HFFc6 (cell line): Measurements from ENCODE around the gene MYH4. TPM values are rescaled to one million over a fixed set of nuclear protein-coding genes. Genes with fewer than 3 reads are reported as not detected.

ENCODE experiments used
- DNase-seq: peaks from one replicate; pipeline ENCODE4 v3.0.0-alpha.2; 2018
- H3K27ac Mint-ChIP-seq: 2 replicates; pipeline ENCODE4 v1.8.0; 2020; ENCODE audit warnings: mild to moderate bottlenecking, mixed read lengths
- H3K27me3 Mint-ChIP-seq: 2 replicates; pipeline ENCODE4 v1.8.0; 2021; ENCODE audit warnings: mild to moderate bottlenecking, moderate library complexity, mixed read lengths; ENCODE audit not compliant: insufficient read depth
- H3K36me3 Mint-ChIP-seq: 2 replicates; pipeline ENCODE4 v1.8.0; 2021; ENCODE audit warnings: low read depth, mixed read lengths
- H3K4me1 Mint-ChIP-seq: 2 replicates; pipeline ENCODE4 v1.8.0; 2020; ENCODE audit warnings: low read depth, mixed read lengths
- H3K4me3 Mint-ChIP-seq: 2 replicates; pipeline ENCODE4 v1.8.0; 2020; ENCODE audit warnings: mild to moderate bottlenecking, moderate library complexity, mixed read lengths
- H3K9me3 Mint-ChIP-seq: 2 replicates; pipeline ENCODE4 v1.8.0; 2020; ENCODE audit warnings: mild to moderate bottlenecking, mixed read lengths
- CTCF ChIP-seq: fragments of 200-600 bp; sonication (generic); IDR thresholded peaks from 2 replicates; pipeline ENCODE4 v1.5.0; 2021; ENCODE audit warnings: antibody characterized with exemption, mild to moderate bottlenecking
- total RNA-seq, 6 experiments: library from RNA; stranded (reverse); fragmentation: NEBNext Ultra II Directional; extraction: Animal tissue kit (Norgen Biotek cat#: 25700); gene quantifications; 2 replicates in 1 of 6; 3 replicates in 5 of 6; pipeline ENCODE4 v1.2.3, GENCODE V29; 2021

MYH4 gene
- total RNA-seq, 6 experiments from 2014 or later = not detected

GRCh38 chr17:10403589-10403988 is 65.8 kb downstream of the MYH4 start:
- Mint-ChIP-seq H3K4me1 (no peaks in the 10 kb centered on the region), H3K27me3 (peaks cover 17% of the 10 kb centered on the region; the same call in 1 of the 2 replicates), H3K9me3 (peaks cover 9% of the 10 kb centered on the region), H3K27ac (no peak overlapping the region), H3K4me3 (no peak overlapping the region), H3K36me3 (no peaks in the 10 kb centered on the region)
- no peak for TF ChIP-seq CTCF
- DNase-seq = no peak

- TF ChIP-seq CTCF = no peak
- no peak overlapping the region for H3K27ac Mint-ChIP-seq
- H3K27me3 Mint-ChIP-seq = peaks cover 20% of the 10 kb centered on the region; the same call in 1 of the 2 replicates
- H3K9me3 Mint-ChIP-seq = peaks cover 5% of the 10 kb centered on the region
- no peaks in the 10 kb centered on the region for H3K4me1 Mint-ChIP-seq
- DNase-seq = no peak
- no peak overlapping the region for H3K4me3 Mint-ChIP-seq
- no peaks in the 10 kb centered on the region; the same call in 1 of the 2 replicates for H3K36me3 Mint-ChIP-seq
These were observed 71.0 kb downstream of the MYH4 start for GRCh38 chr17:10398352-10398751.

GRCh38 chr17:10396524-10397163 is 72.7 kb downstream of the MYH4 start:
- H3K4me1 Mint-ChIP-seq = no peaks in the 10 kb centered on the region
- H3K27ac Mint-ChIP-seq = no peak overlapping the region
- H3K27me3 Mint-ChIP-seq = peaks cover 20% of the 10 kb centered on the region; the same call in 1 of the 2 replicates
- DNase-seq = no peak
- TF ChIP-seq CTCF = no peak
- no peaks in the 10 kb centered on the region; the same call in 1 of the 2 replicates for H3K36me3 Mint-ChIP-seq
- no peak overlapping the region for H3K4me3 Mint-ChIP-seq
- peaks cover 4% of the 10 kb centered on the region for H3K9me3 Mint-ChIP-seq

GRCh38 chr17:10394201-10394887 is 75.0 kb downstream of the MYH4 start:
- no peak for DNase-seq
- no peaks in the 10 kb centered on the region; the same call in 1 of the 2 replicates for H3K9me3 Mint-ChIP-seq
- H3K27ac Mint-ChIP-seq = no peak overlapping the region
- no peak for TF ChIP-seq CTCF
- H3K4me3 Mint-ChIP-seq = no peak overlapping the region
- H3K36me3 Mint-ChIP-seq = peaks cover under 1% of the 10 kb centered on the region; the same call in 1 of the 2 replicates
- H3K4me1 Mint-ChIP-seq = no peaks in the 10 kb centered on the region
- peaks cover 3% of the 10 kb centered on the region; the same call in 1 of the 2 replicates for H3K27me3 Mint-ChIP-seq

Other genes starting within 250 kb of the MYH4 start
- gene MYH13, start 96.6 kb downstream of the MYH4 start, total RNA-seq = not detected
- gene MYH8, start 47.6 kb downstream of the MYH4 start, total RNA-seq = not detected
- not detected for gene MYH1, start 49.0 kb upstream of the MYH4 start, total RNA-seq
- under 1 TPM in 1 of 6 experiments, not detected in 5; 0.14 TPM for gene MYH2, start 80.1 kb upstream of the MYH4 start, total RNA-seq
- gene MYH3, start 187.8 kb upstream of the MYH4 start, total RNA-seq = 1 to 10 TPM in 1 of 6 experiments, under 1 TPM in 5; 0.28 to 1.5 (median 0.50) TPM
- gene SCO1, start 228.0 kb upstream of the MYH4 start, total RNA-seq = 10 to 100 TPM; 30.7 to 41.4 (median 33.5) TPM
- gene ADPRM, start 228.0 kb upstream of the MYH4 start, total RNA-seq = 10 to 100 TPM in 1 of 6 experiments, 1 to 10 TPM in 5; 5.9 to 10.9 (median 7.1) TPM